Mesothelial cell of epicardium (in vitro differentiated cells): ENCODE results near the gene RBFOX1. TPM values are rescaled to one million over a fixed set of nuclear protein-coding genes. Genes with fewer than 3 reads are reported as not detected.

Experiments
- DNase-seq, 2 experiments: peaks; one replicate each; pipeline ENCODE4 v3.0.0; 2021; ENCODE audit warnings: low spot score in 2 of 2; ENCODE audit not compliant: unreplicated experiment in 2 of 2
- H3K27ac Mint-ChIP-seq: 2 replicates; pipeline ENCODE4 v1.8.0; 2021; ENCODE audit warnings: mixed read lengths
- H3K27me3 Mint-ChIP-seq: 2 replicates; pipeline ENCODE4 v1.8.0; 2021; ENCODE audit warnings: low read depth, mixed read lengths
- H3K36me3 Mint-ChIP-seq: 2 replicates; pipeline ENCODE4 v1.8.0; 2021; ENCODE audit warnings: mixed read lengths
- H3K4me1 Mint-ChIP-seq: 2 replicates; pipeline ENCODE4 v1.8.0; 2021; ENCODE audit warnings: mixed read lengths
- H3K4me3 Mint-ChIP-seq: 2 replicates; pipeline ENCODE4 v1.8.0; 2021; ENCODE audit warnings: mild to moderate bottlenecking, moderate library complexity, mixed read lengths
- H3K9me3 Mint-ChIP-seq: 2 replicates; pipeline ENCODE4 v1.8.0; 2021; ENCODE audit warnings: mixed read lengths
- CTCF ChIP-seq: fragments of 200-600 bp; sonication (generic); IDR thresholded peaks from one replicate; pipeline ENCODE4 v1.5.0; 2021; ENCODE audit warnings: antibody characterized with exemption; ENCODE audit not compliant: unreplicated experiment
- total RNA-seq: library from RNA; stranded (reverse); gene quantifications from 3 replicates; pipeline ENCODE4 v1.2.1, GENCODE V29; 2021

RBFOX1 gene
- total RNA-seq, 1 donor from 2014 or later, result 0.67 TPM

- H3K4me3 Mint-ChIP-seq, result no peak overlapping the region
- H3K27ac Mint-ChIP-seq, result no peak overlapping the region
- no peak for DNase-seq
- peaks cover 12% of the 10 kb centered on the region for H3K27me3 Mint-ChIP-seq
- no peaks in the 10 kb centered on the region for H3K4me1 Mint-ChIP-seq
- H3K36me3 Mint-ChIP-seq, result no peaks in the 10 kb centered on the region
- no peak for TF ChIP-seq CTCF
- H3K9me3 Mint-ChIP-seq, result no peaks in the 10 kb centered on the region
These were observed 312.2 kb downstream of the RBFOX1 start for GRCh38 chr16:7644811-7645210.

GRCh38 chr16:7646821-7647500 lies 314.3 kb downstream of the RBFOX1 start:
- peaks cover 11% of the 10 kb centered on the region for H3K27me3 Mint-ChIP-seq
- no peak overlapping the region for H3K4me3 Mint-ChIP-seq
- no peak for DNase-seq
- H3K27ac Mint-ChIP-seq, result no peak overlapping the region
- TF ChIP-seq CTCF, result no peak
- H3K4me1 Mint-ChIP-seq, result no peaks in the 10 kb centered on the region
- no peaks in the 10 kb centered on the region for H3K9me3 Mint-ChIP-seq
- no peaks in the 10 kb centered on the region for H3K36me3 Mint-ChIP-seq

GRCh38 chr16:7650431-7650830 lies 317.8 kb downstream of the RBFOX1 start:
- Mint-ChIP-seq H3K4me3 (no peak overlapping the region), H3K27ac (no peak overlapping the region)

GRCh38 chr16:7651803-7652570 lies 319.3 kb downstream of the RBFOX1 start:
- Mint-ChIP-seq H3K4me3 (no peak overlapping the region), H3K36me3 (no peaks in the 10 kb centered on the region), H3K9me3 (no peaks in the 10 kb centered on the region), H3K27ac (no peak overlapping the region), H3K27me3 (peaks cover 5% of the 10 kb centered on the region), H3K4me1 (no peaks in the 10 kb centered on the region)
- TF ChIP-seq CTCF, result no peak
- no peak for DNase-seq

More at GRCh38 chr16:7650431-7650830, 317.8 kb downstream of the RBFOX1 start:
- H3K27me3 Mint-ChIP-seq, result peaks cover 7% of the 10 kb centered on the region
- no peaks in the 10 kb centered on the region for H3K4me1 Mint-ChIP-seq
- H3K9me3 Mint-ChIP-seq, result no peaks in the 10 kb centered on the region
- no peak for TF ChIP-seq CTCF
- no peaks in the 10 kb centered on the region for H3K36me3 Mint-ChIP-seq
- DNase-seq, result no peak

- no peak overlapping the region for H3K27ac Mint-ChIP-seq
- TF ChIP-seq CTCF, result no peak
- H3K27me3 Mint-ChIP-seq, result peaks cover 1% of the 10 kb centered on the region
These were observed 321.3 kb downstream of the RBFOX1 start for GRCh38 chr16:7653746-7654461.

More at GRCh38 chr16:7653746-7654461, 321.3 kb downstream of the RBFOX1 start:
- DNase-seq, result no peak
- no peaks in the 10 kb centered on the region for H3K9me3 Mint-ChIP-seq
- H3K4me1 Mint-ChIP-seq, result no peaks in the 10 kb centered on the region
- H3K4me3 Mint-ChIP-seq, result no peak overlapping the region
- no peaks in the 10 kb centered on the region for H3K36me3 Mint-ChIP-seq
